RWPE2 (cell line): ENCODE data around the gene STAG1.

ENCODE experiments used
- ATAC-seq: fragments of 200-7000 bp; cut with Tn5 transposase; 3 replicates; pipeline ENCODE4 v1.9.1; 2021; ENCODE audit warnings: low read depth
- DNase-seq: peaks from one replicate; pipeline ENCODE4 v3.0.0-alpha.2; 2020; ENCODE audit warnings: low spot score
- H3K27ac ChIP-seq: fragments of 450-650 bp; 2 replicates; pipeline ENCODE4 v1.5.1; 2017; ENCODE audit warnings: mild to moderate bottlenecking; ENCODE audit not compliant: poor library complexity, severe bottlenecking
- H3K27me3 ChIP-seq: fragments of 250-450 bp; sonication (Bioruptor Pico); 2 replicates; pipeline ENCODE4 v1.5.1; 2021; ENCODE audit warnings: mild to moderate bottlenecking, moderate library complexity; ENCODE audit not compliant: insufficient read depth, poor library complexity, severe bottlenecking
- H3K36me3 ChIP-seq: fragments of 250-450 bp; sonication (Bioruptor Pico); 2 replicates; pipeline ENCODE4 v1.5.1; 2020; ENCODE audit warnings: low read depth, mild to moderate bottlenecking, moderate library complexity
- H3K4me1 ChIP-seq: fragments of 250-450 bp; sonication (Bioruptor Pico); 2 replicates; pipeline ENCODE4 v1.5.1; 2021; ENCODE audit warnings: mild to moderate bottlenecking, moderate library complexity; ENCODE audit not compliant: insufficient read depth, poor library complexity, severe bottlenecking
- H3K4me3 ChIP-seq: fragments of 250-450 bp; sonication (Bioruptor Pico); 2 replicates; pipeline ENCODE4 v1.5.1; 2021; ENCODE audit warnings: mild to moderate bottlenecking, moderate library complexity; ENCODE audit not compliant: severe bottlenecking
- H3K9me3 ChIP-seq: fragments of 250-450 bp; sonication (Bioruptor Pico); 2 replicates; pipeline ENCODE4 v1.5.1; 2021; ENCODE audit warnings: mild to moderate bottlenecking, moderate library complexity; ENCODE audit not compliant: severe bottlenecking
- CTCF ChIP-seq: fragments of 450-650 bp; IDR thresholded peaks from one replicate; pipeline ENCODE4 v1.5.1; 2017; ENCODE audit warnings: mild to moderate bottlenecking, moderate library complexity; ENCODE audit not compliant: poor library complexity, severe bottlenecking

STAG1 gene

GRCh38 chr3:136682740-136683312 lies 69.4 kb downstream of the STAG1 start:
- Histone ChIP-seq H3K9me3 (no peaks in the 10 kb centered on the region), H3K4me1 (no peaks in the 10 kb centered on the region), H3K27me3 (no peaks in the 10 kb centered on the region), H3K27ac (no peak overlapping the region), H3K36me3 (no peaks in the 10 kb centered on the region), H3K4me3 (no peak overlapping the region)
- ATAC-seq = no peak
- no peak for TF ChIP-seq CTCF
- no peak for DNase-seq

GRCh38 chr3:136678981-136679380 lies 73.2 kb downstream of the STAG1 start:
- ATAC-seq = no peak

DNA sequence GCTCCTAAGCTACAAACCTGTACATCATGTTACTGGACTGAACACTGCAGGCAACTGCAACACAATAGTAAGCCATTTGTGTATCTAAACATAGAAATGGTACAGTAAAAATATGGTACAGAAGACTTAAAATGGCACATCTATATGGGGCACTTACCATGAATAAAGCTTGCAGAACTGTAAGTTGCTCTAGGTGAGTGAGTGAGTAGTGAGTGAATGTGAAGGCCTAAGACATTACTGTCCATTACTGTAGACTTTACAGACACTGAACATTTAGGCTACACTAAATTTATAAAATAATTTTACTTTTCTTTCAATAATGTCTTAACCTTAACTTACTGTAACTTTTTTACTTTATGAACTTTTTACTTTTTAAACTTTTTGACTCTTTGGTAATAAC lies 76.2 kb downstream of the STAG1 start:
- TF ChIP-seq CTCF = no peak
- no peaks in the 10 kb centered on the region for H3K9me3 ChIP-seq
- peaks cover 4% of the 10 kb centered on the region; the same call in 1 of the 2 replicates for H3K36me3 ChIP-seq

More at GRCh38 chr3:136678981-136679380, 73.2 kb downstream of the STAG1 start:
- no peak for DNase-seq
- H3K4me3 ChIP-seq = no peak overlapping the region
- no peaks in the 10 kb centered on the region for H3K4me1 ChIP-seq
- peaks cover 4% of the 10 kb centered on the region; the same call in 1 of the 2 replicates for H3K36me3 ChIP-seq
- no peak for TF ChIP-seq CTCF
- H3K9me3 ChIP-seq = no peaks in the 10 kb centered on the region
- H3K27ac ChIP-seq = no peak overlapping the region
- no peaks in the 10 kb centered on the region for H3K27me3 ChIP-seq

DNA sequence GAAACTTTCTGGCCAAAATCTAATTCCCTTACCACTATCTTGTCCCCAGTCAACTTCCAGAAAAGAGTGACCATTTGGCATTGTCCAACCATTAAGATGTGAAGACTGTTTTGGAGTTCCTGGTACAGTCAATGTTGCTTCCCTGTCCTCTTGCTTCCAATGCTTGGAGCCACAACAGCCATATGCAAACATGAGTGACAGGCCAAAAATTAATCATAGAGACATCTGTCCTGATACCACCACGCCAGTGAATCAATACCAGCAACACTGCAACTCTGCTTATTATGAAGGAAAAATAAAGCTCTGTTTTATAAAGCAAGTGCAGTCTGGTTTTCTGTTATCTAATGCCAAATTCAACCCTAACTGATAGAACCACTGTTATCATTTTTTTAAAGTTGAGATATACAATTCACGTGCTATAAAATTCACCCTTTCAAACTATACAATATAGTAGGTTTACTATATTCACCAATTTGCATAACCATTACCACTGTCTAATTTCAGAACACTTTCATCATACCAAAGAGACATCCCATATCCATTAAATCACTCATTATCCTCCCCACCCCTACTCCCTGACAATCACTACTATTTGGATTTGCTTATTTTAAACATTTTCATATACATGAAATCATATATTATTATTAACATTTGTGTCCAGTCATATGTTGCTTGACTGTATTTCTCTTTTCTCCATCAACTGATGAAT lies 76.9 kb downstream of the STAG1 start:
- no peaks in the 10 kb centered on the region for H3K9me3 ChIP-seq
- H3K4me1 ChIP-seq = peaks cover 12% of the 10 kb centered on the region
- DNase-seq = no peak
- TF ChIP-seq CTCF = no peak
- H3K4me3 ChIP-seq = no peak overlapping the region
- H3K27me3 ChIP-seq = no peaks in the 10 kb centered on the region
- ATAC-seq = no peak
- H3K36me3 ChIP-seq = peaks cover 4% of the 10 kb centered on the region; the same call in 1 of the 2 replicates
- no peak overlapping the region for H3K27ac ChIP-seq

More for the DNA sequence above, 76.2 kb downstream of the STAG1 start:
- Histone ChIP-seq H3K27me3 (no peaks in the 10 kb centered on the region), H3K4me1 (peaks cover 12% of the 10 kb centered on the region), H3K4me3 (no peak overlapping the region), H3K27ac (no peak overlapping the region)
- no peak for DNase-seq
- no peak for ATAC-seq

- no peak for ATAC-seq
- Histone ChIP-seq H3K27ac (no peak overlapping the region), H3K27me3 (no peaks in the 10 kb centered on the region), H3K9me3 (no peaks in the 10 kb centered on the region), H3K4me1 (peaks cover 12% of the 10 kb centered on the region), H3K36me3 (peaks cover 4% of the 10 kb centered on the region; the same call in 1 of the 2 replicates), H3K4me3 (no peak overlapping the region)
- DNase-seq = no peak
- no peak for TF ChIP-seq CTCF
Measured at GRCh38 chr3:136672457-136672856, 79.7 kb downstream of the STAG1 start.
